Muscle of back (tissue), 11 donors: ENCODE measurements around the gene GNA12. TPM values are rescaled to one million over a fixed set of nuclear protein-coding genes. Genes with fewer than 3 reads are reported as not detected.
"Not testable (repeated sequence)": the region's sequence is repeated elsewhere in the genome, so short reads cannot be mapped to it uniquely, and the experiment has no call there.

Experiments
- DNase-seq, 3 donors: peaks; one replicate each; pipeline versions ENCODE4 v3.0.0 to v3.0.0-alpha.2; 2013
- polyA plus RNA-seq, 10 donors: library from polyadenylated mRNA; unstranded; fragments of 120-200 nt; gene quantifications; one replicate each; pipeline ENCODE4 v1.2.1, GENCODE V29; 2013; ENCODE audit not compliant: insufficient read length in 10 of 10

Gene GNA12
- polyA plus RNA-seq, 10 donors = 25.6 to 40.4 (median 29.3) TPM

DNA sequence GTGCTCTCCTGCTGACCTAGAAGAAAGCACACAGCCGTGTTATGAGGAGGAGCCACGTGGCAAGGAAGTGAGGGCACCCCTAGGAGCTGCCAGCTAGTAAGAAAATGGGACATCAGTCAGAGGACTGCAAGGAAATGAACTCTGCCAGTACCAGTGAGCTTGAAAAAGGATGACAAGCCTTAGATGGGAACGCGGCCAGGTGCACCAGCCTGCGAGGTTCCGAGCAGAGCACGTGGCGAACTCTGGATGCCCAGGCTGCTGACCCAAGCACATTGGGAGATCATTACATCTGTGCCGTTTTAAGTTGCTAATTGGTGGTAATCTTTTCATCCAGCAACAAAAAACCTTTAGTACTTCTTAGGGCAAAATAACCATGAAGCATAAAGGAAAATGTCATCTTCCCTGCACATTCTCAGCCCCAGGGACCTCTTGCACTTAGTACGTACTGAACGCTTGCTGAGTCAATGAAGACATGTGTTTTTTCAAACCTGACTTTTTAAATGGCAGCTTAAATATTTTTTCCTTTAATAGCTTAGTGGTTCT lies 86.7 kb downstream of the GNA12 start:
- no peak for DNase-seq

DNA sequence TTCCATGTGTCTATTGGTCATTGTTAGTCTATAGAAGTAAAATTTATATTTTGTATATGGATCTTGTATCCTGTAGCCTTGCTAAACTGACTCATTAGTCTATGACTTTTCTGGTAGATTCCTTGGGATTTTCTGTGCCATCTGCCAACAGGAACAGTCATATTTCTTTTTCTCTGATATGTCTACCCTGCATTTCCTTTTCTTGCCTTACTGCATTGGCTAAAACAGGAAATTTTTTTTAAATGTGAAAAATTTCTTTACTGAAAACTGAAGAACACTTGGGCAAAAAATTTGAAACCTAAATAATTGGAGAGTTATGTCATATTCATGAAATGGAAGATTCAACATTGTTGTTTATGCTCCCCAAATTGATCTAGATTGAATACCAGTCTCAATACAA lies 88.6 kb downstream of the GNA12 start:
- DNase-seq = no peak

DNA sequence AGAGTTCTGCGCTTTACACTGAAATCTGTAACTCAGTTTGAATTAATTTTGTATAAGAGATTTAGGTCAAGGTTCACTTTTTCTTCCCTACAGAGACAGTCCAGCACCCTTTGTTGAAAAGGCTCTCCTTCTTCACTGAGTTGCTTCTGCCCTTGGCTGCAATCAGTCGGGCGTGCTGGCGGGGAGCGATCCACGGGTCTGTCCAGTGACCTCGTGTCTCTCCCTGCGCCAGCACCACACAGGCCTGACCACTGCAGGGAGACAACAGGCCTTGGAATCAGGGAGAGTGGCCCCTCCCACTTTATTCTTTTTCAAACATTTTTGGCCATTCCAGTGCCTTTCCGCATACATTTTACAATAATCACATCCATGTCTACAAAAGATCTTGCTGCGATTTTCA lies 89.2 kb downstream of the GNA12 start:
- no peak for DNase-seq

DNA sequence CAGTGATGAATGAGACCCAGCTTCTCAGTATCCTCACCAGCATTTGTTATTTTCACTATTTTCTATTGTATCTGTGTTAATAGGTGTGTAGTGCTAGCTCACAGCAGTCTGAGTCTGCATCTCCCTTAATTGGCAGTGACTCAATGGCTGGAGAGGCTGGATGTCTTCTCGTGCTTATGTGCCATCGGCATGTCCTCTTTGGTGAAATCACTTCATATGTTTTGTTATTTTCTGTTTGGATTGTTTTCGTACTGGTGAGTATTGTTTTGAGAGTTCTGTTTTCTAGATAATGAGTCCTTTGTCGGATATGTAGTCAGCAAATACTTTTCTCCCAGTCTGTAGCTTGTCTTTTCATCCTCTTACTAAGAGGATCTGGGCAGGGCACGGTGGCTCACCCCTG lies 90.0 kb downstream of the GNA12 start:
- DNase-seq = no peak

DNA sequence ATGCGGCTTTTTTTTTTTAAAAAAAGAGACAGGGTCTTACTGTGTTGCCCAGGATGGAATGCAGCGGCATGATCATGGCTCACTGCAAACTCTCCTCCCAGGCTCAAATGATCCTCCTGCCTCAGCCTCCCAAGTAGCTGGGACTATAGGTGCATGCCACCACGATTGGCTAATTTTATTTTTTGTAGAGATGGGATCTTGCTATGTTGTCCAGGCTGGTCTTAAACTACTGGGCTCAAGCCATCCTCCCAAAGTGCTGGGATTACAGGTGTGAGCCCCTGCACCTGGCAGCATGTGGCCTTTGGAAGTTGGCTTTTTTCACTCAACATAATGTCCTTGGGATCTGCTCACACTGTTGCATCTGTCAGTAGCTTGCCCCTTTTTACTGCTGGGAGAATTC lies 91.0 kb downstream of the GNA12 start:
- DNase-seq = no peak

DNA sequence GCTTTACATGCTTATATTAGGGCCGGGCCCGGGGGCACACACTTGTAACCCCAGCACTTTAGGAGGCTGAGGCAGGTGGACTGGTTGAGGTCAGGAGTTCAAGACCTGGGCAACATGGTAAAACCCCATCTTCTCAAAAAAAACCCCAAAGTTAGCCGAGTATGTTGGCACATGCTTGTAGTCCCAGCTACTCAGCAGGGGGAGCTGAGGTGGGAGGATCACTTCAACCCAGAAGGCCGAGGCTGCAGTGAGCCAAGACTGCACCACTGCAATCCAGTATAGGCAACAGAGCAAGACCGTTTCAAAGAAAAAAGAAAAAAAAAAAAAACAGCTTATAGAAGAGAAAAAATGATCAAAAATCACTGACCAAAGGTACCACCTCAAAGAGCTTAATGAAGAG lies 93.0 kb downstream of the GNA12 start:
- no peak for DNase-seq

DNA sequence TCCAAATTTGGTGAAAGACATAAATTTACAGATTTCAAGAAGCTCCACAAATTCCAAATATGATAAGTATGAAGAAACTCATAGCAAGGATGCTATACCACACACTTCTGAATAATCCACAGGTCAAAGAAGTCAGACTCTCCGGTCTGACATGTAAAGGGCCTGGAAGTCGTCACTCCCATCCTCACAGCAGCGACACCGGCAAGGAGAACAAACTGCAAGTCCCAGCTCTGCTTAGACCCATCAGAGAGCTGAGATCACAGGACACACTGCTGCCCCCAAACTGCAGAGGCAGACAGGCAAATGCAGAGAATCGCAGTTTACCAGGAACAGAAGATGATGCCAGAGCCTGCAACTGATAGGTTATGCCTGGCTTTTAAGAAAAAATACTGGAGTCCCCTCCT lies 94.1 kb downstream of the GNA12 start:
- no peak for DNase-seq

DNA sequence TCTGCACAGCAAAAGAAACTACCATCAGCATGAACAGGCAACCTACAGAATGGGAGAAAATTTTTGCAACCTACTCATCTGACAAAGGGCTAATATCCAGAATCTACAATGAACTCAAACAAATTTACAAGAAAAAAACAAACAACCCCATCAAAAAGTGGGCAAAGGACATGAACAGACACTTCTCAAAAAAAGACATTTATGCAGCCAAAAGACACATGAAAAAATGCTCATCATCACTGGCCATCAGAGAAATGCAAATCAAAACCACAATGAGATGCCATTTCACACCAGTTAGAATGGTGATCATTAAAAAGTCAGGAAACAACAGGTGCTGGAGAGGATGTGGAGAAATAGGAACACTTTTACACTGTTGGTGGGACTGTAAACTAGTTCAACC lies 95.4 kb downstream of the GNA12 start:
- not testable (repeated sequence) for DNase-seq

DNA sequence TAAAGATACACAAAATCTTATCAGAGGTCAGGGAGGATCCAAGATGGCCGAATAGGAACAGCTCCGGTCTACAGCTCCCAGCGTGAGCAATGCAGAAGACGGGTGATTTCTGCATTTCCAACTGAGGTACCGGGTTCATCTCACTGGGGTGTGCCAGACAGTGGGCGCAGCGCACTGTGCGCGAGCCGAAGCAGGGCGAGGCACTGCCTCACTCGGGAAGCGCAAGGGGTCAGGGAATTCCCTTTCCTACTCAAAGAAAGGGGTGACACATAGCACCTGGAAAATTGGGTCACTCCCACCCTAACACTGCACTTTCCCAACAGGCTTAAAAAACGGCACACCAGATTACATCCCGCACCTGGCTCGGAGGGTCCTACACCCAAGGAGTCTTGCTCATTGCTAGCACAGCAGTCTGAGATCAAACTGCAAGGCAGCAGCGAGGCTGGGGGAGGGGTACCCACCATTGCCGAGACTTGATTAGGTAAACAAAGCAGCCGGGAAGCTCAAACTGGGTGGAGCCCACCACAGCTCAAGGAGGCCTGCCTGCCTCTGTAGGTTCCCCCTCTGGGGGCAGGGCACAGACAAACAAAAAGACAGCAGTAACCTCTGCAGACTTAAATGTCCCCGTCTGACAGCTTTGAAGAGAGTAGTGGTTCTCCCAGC lies 100.5 kb downstream of the GNA12 start:
- not testable (repeated sequence) for DNase-seq

DNA sequence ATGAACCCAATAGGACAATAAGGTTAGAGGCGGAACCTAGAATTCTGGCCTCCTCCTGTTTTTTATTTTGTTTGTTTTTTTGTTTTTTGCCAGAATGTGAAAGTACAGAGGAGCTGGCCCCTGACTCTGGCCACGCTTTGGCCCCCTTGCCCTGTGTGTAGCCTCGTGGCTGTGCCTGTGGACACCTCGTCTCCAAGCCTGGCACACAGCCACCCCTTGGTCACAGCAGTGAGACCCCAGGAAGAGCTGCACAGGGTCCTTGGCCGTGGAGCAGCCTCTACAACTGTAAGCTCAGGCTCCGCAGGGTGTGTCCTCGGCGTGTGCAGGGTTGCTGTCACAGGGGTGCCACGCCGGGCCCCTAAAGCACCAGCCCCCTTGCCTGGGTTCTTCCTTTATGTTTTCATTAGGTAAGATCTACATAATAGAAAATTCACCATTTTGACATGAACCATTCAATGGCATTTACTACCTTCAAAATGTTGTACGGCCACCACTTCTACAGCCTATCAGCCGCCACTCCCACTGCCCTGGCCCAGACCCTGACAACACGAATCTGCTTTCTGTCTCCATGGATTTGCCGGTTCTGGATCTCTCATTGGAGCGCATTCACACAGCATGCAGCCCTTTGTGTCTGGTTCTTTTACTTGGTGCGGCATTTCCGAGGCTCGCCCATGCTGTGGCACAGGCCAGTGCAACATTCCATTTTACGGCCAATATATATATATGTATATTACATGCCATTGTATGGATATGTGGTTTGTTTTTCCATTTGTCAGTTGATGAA lies 105.2 kb downstream of the GNA12 start:
- no peak for DNase-seq

DNA sequence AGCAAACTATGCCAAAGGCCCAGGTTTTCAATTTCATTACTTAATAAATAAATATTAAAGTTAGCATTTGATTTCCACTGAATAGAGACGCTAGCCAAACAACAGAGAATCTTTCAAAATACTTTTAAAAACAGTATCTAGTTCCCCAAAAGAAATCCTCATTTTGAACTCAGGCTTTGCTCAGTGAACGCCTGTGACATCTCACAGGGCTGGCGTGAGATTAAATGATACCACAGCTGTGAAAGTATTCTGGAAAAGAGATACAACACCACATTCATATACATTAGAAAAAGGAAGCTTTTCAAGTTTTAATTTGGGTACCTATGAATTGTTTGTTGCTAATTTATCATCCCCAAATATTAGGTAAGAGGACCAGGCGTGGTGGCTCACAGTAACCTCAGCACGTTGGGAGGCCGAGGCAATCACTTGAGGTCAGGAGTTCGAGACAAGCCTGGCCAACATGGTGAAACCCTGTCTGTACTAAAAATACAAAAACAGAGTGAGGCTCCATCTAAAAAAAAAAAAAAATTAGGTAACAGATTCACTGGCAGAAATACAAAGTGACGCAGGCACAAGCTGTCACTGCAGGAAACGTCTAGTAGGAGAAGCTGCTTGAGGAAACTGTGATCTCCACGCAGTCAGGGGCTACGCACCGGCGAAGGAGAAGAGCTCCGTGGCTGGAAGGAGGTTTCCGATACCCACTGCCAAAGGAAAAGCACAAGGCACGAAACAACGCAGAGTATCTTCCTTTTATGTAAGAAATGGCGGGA lies 106.2 kb downstream of the GNA12 start:
- DNase-seq = peak in 2 of 3 donors; percentile 51 to 66

DNA sequence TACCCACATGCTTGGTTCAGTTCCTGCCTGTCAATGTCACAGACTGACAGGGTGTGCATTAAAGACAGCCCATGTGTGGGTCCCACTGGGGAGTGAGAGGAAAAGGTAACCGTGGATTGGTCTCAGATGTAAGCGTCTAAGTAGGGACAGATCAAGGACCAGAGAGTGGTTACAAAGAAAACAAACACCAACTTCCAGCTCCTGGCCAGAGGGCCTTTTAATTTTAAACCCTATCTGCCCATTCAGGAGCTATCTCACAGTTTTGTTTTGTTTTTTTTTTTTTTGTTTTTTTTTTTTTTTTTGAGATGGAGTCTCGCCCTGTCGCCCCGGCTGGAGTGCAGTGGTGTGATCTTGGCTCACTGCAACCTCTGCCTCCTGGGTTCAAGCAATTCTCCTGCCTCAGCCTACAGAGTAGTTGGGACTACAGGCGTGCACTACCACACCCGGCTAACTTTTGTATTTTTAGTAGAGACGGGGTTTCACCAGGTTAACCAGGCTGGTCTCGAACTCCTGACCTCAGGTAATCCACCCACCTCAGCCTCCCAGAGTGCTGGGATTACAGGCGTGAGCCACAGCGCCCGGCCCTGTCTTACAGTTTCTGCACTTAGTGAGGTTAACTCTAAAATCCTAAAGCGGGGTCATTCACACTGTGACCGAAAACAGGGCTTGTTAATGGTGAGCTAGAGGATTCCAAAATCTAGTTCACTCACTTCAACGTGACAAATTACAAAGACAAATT lies 106.9 kb downstream of the GNA12 start:
- DNase-seq = not testable (repeated sequence)

DNA sequence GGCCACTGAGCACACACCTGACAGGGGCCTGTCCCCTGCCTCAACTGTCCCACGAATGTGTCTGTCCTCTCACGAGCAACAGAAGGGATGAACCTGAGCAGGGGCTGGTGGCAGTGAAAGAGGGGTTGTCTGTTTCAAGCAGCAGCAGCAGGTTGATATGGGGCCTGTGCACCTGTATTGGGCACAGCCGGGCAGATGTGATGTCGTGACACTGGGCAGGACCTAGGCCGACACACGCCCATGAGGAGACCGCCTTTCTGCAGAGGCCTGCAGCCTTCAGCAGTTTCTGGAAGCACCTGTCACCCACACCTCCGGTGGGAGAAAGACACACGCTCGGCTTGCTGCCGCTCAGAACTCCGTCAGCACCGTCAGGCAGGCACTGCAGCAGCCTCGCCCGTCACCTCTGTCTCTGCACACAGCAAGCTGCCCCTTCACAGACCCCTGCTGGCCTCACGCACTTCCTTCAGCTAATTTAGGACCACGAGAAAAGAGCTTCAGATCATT lies 107.6 kb downstream of the GNA12 start:
- no peak for DNase-seq

DNA sequence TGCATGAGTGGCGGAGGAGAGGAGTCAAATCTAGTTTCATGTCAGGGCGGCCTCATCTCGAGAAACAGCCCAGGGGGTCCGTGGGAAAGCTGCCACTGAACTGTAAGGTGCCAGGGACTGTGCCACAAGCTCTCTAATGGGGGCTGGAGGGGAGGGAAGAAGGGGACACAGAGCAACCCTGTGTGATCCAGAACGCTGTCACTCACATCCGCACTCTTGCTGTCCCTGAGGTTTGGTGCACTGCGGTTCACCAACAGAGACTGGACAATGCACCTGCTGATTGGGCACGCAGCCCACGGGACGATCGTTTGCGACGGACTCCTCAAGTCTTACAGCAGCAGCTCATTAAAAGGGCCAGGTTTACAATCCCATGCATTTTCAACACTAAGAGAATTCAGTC lies 108.4 kb downstream of the GNA12 start:
- DNase-seq = no peak

DNA sequence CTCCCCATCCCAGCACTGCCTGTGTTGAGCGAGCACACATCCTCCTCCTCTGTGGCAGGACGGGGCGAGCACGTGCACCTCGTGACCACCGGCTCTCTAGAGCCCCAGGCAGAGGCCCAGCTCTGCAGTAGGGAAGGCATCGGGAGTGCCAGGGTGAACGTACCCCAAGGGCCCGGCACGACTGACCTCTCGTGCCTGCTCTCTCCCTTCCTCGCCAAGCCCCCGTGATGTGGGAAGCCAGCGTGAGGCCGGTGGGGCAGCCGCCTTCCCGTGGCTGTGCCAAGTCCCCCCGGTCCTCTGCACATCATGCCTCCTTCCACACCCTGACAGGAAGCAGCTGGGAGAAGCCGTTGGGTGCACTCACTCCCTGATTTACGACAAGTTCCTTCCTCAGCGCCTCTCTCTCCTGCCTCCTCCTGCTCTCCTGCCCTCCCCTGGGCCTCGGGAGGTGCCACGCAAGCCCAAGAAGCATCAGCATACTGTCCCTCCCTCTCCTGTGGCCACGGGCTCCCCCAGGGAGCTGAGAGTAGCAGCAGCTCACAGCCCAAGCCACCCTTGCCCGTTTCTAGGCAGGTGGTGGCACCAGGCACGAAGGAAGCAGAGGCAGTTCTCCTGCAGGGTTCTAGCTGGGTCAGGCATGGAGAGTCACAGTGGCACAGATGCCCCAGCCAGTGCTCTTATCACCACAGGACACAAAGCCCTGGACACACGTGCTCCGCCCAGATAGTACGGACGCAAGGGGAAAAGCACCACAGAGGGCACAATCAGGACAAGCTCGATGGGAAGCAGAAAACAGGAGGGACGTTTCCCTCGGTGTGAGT lies 109.1 kb downstream of the GNA12 start:
- DNase-seq = peak in 1 of 3 donors; percentile 74

DNA sequence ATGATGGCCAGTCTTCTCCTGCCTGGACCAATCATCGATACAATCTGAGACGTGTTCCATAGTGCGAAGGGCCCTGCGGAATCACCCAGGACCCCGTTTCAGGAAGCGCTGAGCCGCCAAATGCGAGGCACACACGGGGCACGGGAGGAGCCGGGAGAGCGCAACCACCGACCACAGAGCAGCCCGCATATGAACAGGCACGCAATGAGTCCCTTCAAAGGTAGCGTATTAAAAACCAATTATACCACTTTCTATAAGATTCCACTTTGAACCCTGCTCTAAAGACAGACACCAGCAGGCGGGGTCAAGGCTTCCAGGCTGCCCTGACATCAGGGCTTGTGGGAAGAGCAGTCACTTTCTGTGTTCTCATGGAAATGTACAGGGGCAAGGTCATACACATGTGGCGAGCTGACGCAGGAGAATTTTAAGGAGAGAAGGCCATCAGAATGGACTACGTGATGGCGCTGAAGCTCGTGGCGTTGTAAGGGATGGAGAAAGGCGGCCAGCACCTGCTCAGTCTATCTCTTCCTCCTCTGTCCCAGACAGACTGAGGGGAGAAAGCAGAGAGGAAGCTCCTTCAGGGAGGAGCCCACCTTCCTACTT lies 109.9 kb downstream of the GNA12 start:
- no peak for DNase-seq

DNA sequence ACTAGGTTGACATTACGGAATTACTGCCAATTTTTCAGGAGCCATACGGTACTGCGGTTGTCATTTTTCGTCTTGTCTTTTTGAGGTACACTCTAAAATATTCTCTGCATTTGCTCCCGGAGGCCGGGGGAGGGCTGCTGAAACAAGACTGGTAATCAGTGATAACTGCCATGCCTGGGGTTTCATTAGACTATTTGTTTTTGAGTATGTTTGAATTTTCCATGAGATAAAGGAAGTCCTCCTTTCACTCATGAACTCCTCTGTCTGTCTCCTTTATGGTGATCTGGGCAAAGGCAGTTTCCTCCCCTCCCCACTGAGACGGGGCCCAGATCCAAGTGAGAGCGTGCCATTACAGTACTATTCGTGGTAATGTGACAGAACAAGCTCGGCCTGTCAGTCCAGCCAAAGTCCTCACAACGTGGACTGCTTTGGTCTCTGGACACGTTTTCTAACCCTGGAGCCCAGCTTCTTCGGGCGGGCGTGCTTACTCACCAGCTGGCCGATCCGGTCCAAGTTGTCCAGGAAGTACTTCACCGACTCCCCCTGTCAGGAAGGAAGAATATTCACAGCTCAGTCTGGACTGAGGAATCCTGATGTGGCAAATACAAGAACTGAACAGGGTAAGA lies 111.0 kb downstream of the GNA12 start:
- peak in 2 of 3 donors; percentile 46 to 73 for DNase-seq

DNA sequence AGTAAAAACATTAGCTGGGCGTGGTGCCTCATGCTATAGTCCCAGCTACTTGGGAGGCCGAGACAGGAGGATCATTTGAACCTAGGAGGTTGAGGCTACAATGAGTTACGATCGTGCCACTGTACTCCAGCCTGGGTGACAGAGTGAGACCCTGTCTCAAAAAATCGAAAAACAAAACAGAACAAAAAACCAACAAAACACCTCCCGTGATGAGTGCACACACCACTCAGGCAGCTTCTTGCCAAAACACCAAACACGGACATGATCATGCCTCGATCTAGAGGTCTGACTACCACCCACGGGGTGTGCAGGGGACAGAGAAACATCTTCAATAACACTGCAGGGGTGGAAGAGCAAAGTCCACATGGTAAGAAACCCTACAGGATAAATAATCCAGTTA lies 111.7 kb downstream of the GNA12 start:
- DNase-seq = no peak
